GM12872 (cell line): ENCODE data around the gene SLC39A9.

Experiments
- CTCF ChIP-seq: IDR thresholded peaks from 3 replicates; pipeline ENCODE4 v1.5.1; 2011; ENCODE audit warnings: low read depth, mild to moderate bottlenecking, low read length, moderate library complexity; ENCODE audit not compliant: insufficient read depth

Gene SLC39A9

GRCh38 chr14:69404883-69405282 lies 6.4 kb downstream of the SLC39A9 start:
- TF ChIP-seq CTCF: no peak

- no peak for TF ChIP-seq CTCF
Measured at GRCh38 chr14:69405762-69406161, 7.3 kb downstream of the SLC39A9 start.

GRCh38 chr14:69408331-69408960 lies 10.0 kb downstream of the SLC39A9 start:
- TF ChIP-seq CTCF: no peak

GRCh38 chr14:69413483-69413882 lies 15.0 kb downstream of the SLC39A9 start:
- TF ChIP-seq CTCF: no peak

GRCh38 chr14:69423279-69423678 lies 24.8 kb downstream of the SLC39A9 start:
- no peak for TF ChIP-seq CTCF

GRCh38 chr14:69424149-69424923 lies 25.8 kb downstream of the SLC39A9 start:
- TF ChIP-seq CTCF: no peak

- TF ChIP-seq CTCF: no peak
Measured at GRCh38 chr14:69427596-69427995, 29.1 kb downstream of the SLC39A9 start.
